HS-27A (cell line): ENCODE measurements around the gene BGN.

Experiments
- DNase-seq: peaks from one replicate; pipeline ENCODE4 v3.0.0-alpha.2; 2012; ENCODE audit warnings: low read depth, missing footprints

The BGN gene

GRCh38 chrX:153482376-153483015 lies 12.3 kb upstream of the BGN start:
- DNase-seq = no peak

DNA sequence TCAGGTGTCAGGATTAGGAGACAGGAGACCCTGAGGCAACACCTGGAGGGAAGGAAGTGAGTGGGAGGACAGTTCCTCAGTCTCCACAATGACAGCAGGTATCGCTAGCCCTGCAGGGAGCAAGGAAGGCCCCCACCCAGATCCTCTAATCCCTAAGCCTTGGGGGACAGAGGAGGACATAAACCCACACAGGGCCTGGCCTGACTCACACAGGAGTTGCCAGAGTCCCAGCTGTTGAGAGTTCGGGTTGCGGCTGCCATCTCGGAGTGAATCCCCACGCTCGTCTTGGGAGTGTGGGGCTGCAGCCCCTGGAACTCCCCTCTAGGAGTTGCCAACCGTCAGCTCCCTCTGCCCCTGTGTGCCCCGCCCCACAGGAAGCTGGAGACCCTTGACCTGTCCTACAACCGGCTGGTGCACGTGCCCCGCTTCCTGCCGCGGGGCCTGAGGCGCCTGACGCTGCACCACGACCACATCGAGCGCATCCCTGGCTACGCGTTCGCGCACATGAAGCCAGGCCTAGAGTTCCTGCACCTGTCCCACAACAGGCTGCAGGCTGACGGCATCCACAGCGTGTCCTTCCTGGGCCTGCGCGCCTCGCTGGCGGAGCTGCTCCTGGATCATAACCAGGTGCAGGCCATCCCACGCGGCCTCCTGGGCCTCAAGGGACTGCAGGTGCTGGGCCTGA lies 9.2 kb upstream of the BGN start:
- no peak for DNase-seq

- no peak for DNase-seq
Observed at GRCh38 chrX:153486171-153486570, 8.6 kb upstream of the BGN start.

- DNase-seq = no peak
Observed at GRCh38 chrX:153487590-153488071, 7.1 kb upstream of the BGN start.

DNA sequence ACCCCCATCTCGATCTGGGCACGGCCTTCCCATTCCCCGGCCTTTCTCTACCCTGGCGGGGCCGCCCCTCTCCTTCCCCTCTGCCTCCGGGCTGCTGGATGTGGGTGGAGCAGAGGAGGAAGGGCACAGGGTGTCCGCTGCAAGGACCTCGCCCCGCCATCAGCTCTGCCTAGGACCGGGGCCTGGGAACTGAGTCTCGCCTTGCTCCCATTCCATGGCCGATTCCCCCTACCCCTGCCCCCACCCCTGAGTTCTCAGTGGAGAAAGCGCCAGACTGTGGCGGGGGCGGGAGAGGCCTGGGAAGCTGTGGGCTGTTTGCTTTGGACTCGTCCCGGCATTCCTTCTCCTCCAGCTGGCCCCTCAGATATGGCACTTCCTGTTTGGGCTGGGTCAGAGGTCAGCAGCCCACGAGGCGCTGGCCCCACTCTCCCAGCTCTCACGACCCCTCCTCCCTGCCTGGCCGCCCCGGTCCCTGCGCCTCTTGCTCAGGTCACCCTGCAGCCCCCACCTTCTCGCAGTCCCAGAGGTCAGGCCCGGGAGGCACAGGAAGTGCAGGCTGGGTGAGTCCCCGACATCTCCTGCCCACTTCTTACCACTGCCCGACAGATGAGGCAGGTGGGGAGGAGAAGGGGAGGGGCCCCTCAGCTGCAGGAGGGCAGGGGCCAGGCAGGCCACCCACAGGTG lies 6.4 kb upstream of the BGN start:
- DNase-seq = no peak

- no peak for DNase-seq
Observed at GRCh38 chrX:153490217-153490930, 4.4 kb upstream of the BGN start.

DNA sequence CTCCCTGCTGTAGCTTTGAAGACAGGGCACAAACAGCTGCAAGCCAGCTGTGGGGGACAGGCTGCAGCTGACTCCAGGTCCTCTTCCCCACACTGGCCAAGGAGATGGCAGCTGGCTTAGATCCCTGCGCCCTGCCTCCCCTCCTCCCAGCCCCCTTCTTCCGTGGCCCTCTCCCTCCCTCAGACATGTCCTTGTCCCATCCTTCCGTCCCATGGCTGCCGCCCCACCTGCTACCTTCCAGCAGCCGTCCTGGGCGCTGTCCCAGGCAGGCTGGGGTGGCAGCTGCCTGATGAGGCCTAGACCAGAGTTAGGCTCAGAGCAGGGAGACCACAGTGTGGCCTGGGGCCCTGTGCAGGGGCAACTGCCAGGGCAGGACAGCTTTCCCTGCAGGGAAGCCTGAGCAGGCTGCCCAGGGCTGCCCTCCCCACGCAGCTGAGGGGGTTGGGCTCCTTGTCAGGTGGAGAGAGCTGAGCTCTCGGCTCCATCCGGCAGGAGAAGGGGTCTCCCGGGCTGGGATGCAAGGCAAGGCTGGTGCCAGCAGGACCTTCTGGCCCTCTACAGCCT lies 3.3 kb upstream of the BGN start:
- no peak for DNase-seq

DNA sequence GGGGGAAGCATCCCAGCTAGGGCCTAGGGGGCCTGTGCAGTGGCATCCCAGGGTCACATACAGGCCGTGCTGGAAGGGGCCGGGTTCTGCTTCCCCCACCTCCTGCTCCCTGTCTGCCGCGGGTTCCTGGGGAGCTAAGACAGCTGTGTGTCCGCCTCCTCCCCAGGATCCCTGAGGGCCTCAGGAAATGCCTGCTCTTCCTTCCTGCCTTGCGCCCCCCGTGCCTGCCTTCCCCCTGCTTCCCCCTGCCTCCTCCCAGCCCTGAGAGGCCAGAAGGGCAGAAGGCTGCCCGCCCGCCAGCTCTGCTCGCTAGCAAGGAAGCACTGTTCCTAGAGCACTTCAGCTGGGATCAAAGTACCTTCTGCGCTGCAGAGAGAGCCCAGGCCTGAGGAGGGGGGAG lies 2.9 kb upstream of the BGN start:
- no peak for DNase-seq

- DNase-seq = no peak
Observed at GRCh38 chrX:153492543-153492942, 2.2 kb upstream of the BGN start.

DNA sequence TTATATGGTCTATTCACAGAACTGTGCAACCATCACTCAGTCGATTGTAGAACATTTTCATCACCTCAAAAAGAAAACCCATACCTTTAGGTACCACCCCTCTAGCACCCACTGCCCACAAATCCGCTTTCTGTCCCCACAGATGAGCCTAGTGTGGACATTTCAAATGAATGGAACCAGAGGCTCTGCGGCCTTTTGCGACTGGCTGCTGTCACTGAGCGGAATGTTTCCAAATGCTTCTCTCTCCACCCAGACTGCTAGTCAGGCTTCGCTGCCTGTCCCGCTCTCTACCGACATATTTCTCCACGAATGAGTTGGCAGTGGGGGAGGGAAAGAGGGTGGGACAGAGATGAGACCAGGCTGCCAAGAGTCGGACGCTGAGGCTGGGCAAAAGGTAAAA lies 1.7 kb upstream of the BGN start:
- DNase-seq = no peak

GRCh38 chrX:153494061-153494460 lies 719 bp upstream of the BGN start:
- no peak for DNase-seq

DNA sequence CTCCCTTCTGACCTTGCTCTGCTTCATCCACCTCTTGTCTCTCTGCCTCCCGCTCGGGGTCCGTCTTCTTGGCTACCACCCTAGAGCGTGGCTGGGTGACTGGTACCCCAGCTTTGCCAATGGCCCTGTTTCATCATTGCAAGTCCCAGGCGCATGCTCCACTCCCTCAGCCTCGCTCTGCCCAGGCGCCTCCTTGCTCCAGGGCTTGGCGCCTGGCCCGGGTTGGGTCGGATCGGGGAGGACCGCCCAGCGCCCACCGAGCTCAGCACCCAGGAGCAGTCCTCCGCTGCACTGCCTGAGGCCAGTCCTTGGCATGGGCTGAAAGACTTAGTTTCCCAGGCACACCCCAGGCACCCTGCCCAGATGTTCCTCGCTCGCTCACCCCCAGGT lies 577 bp downstream of the BGN start:
- DNase-seq = no peak

GRCh38 chrX:153495903-153496589 lies 1.3 kb downstream of the BGN start:
- no peak for DNase-seq

GRCh38 chrX:153496590-153496959 lies 1.8 kb downstream of the BGN start:
- no peak for DNase-seq

DNA sequence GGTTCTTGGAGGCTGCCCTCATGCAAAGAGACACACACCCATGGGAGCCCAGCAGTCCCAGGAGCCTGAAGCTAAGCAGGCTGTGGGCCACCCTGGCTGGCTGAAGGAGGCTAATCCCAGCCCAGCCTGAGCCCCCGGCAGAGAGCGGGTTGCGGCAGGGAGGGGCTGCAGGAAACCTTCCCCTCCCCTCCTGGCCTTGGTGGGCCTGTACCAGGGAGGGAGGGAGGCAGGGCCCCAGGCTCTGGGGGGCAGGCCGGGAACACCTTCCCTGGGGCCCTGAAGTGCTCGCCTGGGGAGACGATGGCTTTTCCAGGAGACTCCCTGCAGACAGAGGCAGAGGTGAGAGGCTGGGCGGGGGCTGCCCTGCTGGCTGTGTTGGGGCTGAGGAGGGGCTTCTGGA lies 3.7 kb downstream of the BGN start:
- no peak for DNase-seq

DNA sequence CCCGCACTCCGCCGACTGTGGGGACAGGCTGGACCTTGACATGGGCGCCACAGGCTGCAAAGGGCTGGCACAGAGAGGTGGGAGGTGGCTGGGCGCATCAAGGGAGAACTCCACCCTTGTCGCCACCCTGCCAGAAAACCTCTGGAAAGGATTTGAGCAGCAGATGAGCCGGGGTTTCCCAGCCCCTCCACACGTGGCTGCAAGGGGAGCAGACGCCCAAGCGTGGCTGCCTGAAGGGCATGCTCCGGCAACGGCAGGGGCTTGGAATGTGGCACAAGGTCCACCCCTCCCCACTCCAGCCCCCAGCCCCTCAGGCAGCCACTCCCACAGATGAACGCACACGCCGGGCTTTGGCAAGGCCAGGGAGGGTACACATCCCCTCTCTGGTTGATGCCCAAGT lies 4.6 kb downstream of the BGN start:
- no peak for DNase-seq

DNA sequence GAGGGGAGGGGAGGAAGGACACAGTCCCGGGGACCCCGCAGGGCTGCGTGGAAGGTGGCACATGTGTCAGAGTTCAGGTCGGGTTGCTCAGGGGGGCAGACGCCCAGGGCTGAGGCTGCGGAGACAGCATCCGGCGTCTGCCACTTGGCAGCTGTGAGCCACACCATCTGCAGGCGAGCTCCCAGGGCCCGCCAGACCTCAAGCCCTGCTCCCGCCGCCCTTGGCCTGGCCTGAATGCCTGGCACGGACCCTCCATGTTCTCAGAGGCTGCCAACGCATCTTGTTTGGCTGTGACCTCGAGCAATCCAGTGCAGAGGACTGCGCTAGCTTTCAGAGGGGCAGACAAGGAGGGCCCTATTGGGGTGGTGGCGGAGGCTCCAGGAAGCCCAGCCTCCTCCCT lies 5.1 kb downstream of the BGN start:
- no peak for DNase-seq

GRCh38 chrX:153500676-153501280 lies 6.0 kb downstream of the BGN start:
- DNase-seq = no peak

DNA sequence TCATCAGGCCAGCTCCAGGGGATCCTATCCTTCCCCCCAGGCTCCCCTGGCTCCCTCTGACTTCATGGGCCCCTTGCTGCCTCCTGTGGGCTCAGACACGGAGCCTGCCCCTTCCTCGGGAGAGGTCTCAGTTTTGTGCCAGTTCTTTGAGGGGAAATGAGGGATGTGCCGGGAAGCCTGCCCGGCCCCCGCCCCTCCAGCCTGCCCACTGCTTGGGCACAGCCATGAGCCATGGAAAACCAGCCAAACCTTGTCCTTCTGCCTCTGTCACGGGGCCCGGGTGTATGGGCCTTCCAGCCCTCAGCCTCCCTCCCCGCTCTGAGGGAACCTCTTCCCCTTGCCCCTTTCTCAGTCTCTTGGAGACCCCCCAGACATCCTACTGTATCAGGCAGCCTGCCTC lies 6.8 kb downstream of the BGN start:
- no peak for DNase-seq

GRCh38 chrX:153502131-153502530 lies 7.4 kb downstream of the BGN start:
- no peak for DNase-seq

GRCh38 chrX:153502796-153503195 lies 8.0 kb downstream of the BGN start:
- DNase-seq = no peak
